Left lung (tissue), 10 donors: ENCODE measurements around the gene AK5. TPM values are rescaled to one million over a fixed set of nuclear protein-coding genes. Genes with fewer than 3 reads are reported as not detected.
"Not testable (repeated sequence)": the region's sequence is repeated elsewhere in the genome, so short reads cannot be mapped to it uniquely, and the experiment has no call there.

Experiments used
- ATAC-seq: fragments of 200-7000 bp; cut with Tn5 transposase; one replicate; pipeline ENCODE4 v1.9.1; 2020; ENCODE audit warnings: moderate library complexity
- DNase-seq, 4 donors: peaks; one replicate each; pipeline ENCODE4 v3.0.0-alpha.2; 2013 to 2020
- H3K27ac ChIP-seq, 2 donors: fragments of 200-600 bp; sonication (generic) in 1 of 2; one replicate each; pipeline versions ENCODE4 v1.5.0 to v1.8.0; 2020 to 2021
- H3K27me3 ChIP-seq, 2 donors: fragments of 200-600 bp; sonication (generic) in 1 of 2; one replicate each; pipeline versions ENCODE4 v1.5.0 to v1.8.0; 2020 to 2021
- H3K36me3 ChIP-seq, 2 donors: fragments of 200-600 bp; sonication (generic) in 1 of 2; one replicate each; pipeline versions ENCODE4 v1.5.0 to v1.8.0; 2020 to 2021
- H3K4me1 ChIP-seq, 2 donors: fragments of 200-600 bp; one replicate each; pipeline ENCODE4 v1.8.0; 2021
- H3K4me3 ChIP-seq, 2 donors: fragments of 200-600 bp; sonication (generic) in 1 of 2; one replicate each; pipeline versions ENCODE4 v1.5.0 to v1.8.0; 2020 to 2021; ENCODE audit warnings: mild to moderate bottlenecking in 1 of 2
- H3K9me3 ChIP-seq, 2 donors: fragments of 200-600 bp; sonication (generic) in 1 of 2; one replicate each; pipeline versions ENCODE4 v1.5.0 to v1.8.0; 2020 to 2021
- intact Hi-C, 2 donors: fragments of 100-400 bp; cut with DNase I; formaldehyde crosslinking; loops; one replicate each; pipeline versions ENCODE4 v1.11.2 to v1.14.2; 2022
- polyA plus RNA-seq, 6 donors: library from polyadenylated mRNA; unstranded; fragments of 120-200 nt; gene quantifications; one replicate each; pipeline ENCODE4 v1.2.1, GENCODE V29; 2013; ENCODE audit not compliant: insufficient read length in 6 of 6
- total RNA-seq, 2 donors: library from RNA; stranded (reverse); fragmentation: NEBNext Ultra II Directional; extraction: Animal tissue kit (Norgen Biotek cat#: 25700); gene quantifications; one replicate each; pipeline ENCODE4 v1.2.1, GENCODE V29; 2021
- TF ChIP-seq, protein P1 (sequence below), 2 donors: fragments of 200-600 bp; sonication (generic) in 1 of 2; IDR thresholded peaks; one replicate each; pipeline versions ENCODE4 v1.5.0 to v1.8.0; 2021; ENCODE audit warnings: antibody characterized with exemption in 2 of 2
- donor health status: DM: no; HTN: yes; CAD: no.
- donor health status: DM: no; HTN: no; CAD: no.

The AK5 gene
- total and polyA plus RNA-seq, 8 donors, result 0.29 to 1.4 (median 0.80) TPM

DNA sequence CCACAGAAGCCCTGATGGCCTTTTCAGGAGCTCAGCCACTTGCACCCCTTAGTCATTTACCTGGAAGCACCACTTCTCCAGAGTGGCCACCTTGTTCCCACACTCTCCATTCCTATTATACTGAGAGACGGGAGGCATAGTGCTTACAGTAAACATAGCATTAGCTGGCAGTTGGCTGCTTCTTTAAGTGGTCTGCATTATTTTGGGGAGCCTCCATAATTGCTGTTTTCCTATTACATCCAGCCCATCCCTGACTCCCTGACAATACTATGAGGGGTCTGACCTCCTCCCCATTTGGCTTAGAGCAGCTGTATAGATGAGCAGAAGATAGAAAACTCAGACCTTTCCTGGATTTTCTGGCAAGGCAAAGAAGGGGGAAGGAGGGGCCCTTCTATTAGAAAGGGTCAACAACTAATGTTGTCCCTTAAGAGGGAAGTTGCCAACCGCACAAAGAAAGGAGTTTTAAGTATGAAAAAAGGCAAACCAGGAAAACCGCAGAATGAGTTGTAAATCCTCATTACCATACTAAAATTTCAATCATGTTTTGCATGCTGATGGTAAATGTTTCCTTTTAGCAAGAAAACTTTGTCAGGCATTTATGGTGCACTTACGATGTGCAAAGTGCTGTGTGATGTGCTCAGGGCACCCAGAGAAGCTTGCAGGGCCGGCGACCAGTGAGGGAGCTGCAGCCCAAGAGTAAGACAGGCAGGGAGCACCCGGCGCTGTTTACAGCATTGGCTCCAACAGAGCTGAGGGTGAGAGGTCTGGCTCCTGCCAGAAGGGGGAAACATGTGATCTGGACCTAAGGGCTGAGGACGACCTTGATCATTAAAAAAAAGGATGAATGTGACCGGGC is 233.3 kb downstream of the AK5 start:
- TF ChIP-seq, protein P1, sequence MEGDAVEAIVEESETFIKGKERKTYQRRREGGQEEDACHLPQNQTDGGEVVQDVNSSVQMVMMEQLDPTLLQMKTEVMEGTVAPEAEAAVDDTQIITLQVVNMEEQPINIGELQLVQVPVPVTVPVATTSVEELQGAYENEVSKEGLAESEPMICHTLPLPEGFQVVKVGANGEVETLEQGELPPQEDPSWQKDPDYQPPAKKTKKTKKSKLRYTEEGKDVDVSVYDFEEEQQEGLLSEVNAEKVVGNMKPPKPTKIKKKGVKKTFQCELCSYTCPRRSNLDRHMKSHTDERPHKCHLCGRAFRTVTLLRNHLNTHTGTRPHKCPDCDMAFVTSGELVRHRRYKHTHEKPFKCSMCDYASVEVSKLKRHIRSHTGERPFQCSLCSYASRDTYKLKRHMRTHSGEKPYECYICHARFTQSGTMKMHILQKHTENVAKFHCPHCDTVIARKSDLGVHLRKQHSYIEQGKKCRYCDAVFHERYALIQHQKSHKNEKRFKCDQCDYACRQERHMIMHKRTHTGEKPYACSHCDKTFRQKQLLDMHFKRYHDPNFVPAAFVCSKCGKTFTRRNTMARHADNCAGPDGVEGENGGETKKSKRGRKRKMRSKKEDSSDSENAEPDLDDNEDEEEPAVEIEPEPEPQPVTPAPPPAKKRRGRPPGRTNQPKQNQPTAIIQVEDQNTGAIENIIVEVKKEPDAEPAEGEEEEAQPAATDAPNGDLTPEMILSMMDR (IDR thresholded peaks at IDR 0.05), result no peak
- intact Hi-C loops, result no loop called here
- no peak for DNase-seq
- peak; percentile 62 for ATAC-seq
- Histone ChIP-seq H3K4me3 (no peak overlapping the region), H3K36me3 (no peaks in the 10 kb centered on the region), H3K4me1 (peaks cover 0 to 9% of the 10 kb centered on the region in 2 donors), H3K9me3 (peaks cover 0 to 10% of the 10 kb centered on the region in 2 donors), H3K27me3 (no peaks in the 10 kb centered on the region), H3K27ac (no peak overlapping the region)

DNA sequence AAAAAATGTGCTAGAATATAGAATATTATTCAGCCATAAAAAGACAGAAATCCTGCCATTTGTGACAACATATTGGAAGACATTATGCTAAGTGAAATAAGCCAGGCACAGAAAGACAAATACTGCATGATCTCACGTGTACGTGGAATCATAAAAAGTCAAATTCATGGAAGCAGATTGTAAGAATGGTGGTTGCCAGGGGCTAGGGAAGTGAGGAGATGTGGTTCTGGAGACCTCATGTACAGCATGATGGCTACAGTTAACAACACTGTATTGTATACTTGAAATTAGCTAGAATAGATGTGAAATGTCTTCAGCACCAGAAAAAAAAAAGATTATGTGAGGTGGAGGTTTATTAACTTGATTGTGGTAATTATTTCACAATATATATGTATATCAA is 234.3 kb downstream of the AK5 start:
- TF ChIP-seq, protein P1 (IDR thresholded peaks at IDR 0.05), result no peak
- DNase-seq, result no peak
- Histone ChIP-seq H3K4me1 (peaks cover 0 to 9% of the 10 kb centered on the region in 2 donors), H3K4me3 (no peak overlapping the region), H3K27ac (no peak overlapping the region), H3K27me3 (no peaks in the 10 kb centered on the region), H3K36me3 (no peaks in the 10 kb centered on the region), H3K9me3 (peaks cover 0 to 10% of the 10 kb centered on the region in 2 donors)
- intact Hi-C loops, result no loop called here
- ATAC-seq, result no peak

DNA sequence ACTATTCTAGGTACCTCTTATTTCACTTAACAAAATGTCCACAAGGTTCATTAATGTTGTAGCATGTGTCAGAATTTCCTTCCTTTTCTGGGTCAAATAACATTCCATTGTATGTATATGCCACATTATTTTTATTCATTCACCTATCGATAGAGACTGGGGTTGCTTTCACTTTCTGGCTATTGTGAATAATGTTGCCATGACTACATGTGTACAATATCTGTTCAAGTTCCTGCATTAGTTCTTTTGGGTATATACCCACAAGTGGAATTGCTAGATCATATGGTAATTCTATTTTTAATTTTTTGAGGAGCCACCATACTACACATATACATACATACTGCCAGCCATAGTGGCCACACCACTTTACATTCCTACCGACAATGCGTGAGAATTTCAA is 242.2 kb downstream of the AK5 start:
- Histone ChIP-seq H3K27ac (no peak overlapping the region), H3K9me3 (peaks cover 0 to 2% of the 10 kb centered on the region in 2 donors), H3K4me3 (no peak overlapping the region), H3K4me1 (no peaks in the 10 kb centered on the region), H3K36me3 (no peaks in the 10 kb centered on the region), H3K27me3 (no peaks in the 10 kb centered on the region)
- TF ChIP-seq, protein P1 (IDR thresholded peaks at IDR 0.05), result no peak
- intact Hi-C loops, result no loop called here
- no peak for ATAC-seq
- DNase-seq, result no peak

DNA sequence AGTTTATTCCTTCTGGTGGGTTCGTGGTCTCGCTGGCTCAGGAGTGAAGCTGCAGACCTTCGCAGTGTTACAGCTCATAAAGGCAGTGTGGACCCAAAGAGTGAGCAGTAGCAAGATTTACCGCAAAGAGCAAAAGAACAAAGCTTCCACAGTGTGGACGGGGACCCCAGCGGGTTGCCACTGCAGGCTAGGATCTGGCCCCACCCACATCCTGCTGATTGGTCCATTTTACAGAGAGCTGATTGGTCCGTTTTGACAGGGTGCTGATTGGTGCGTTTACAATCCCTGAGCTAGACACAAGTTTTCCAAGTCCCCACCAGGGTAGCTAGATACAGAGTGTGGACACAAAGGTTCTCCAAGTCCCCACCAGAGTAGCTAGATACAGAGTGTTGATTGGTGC is 249.3 kb downstream of the AK5 start:
- not testable (repeated sequence) for H3K36me3 ChIP-seq, H3K4me3 ChIP-seq, H3K27me3 ChIP-seq, H3K27ac ChIP-seq, ATAC-seq, DNase-seq, H3K9me3 ChIP-seq
- peaks cover 0 to 16% of the 10 kb centered on the region in 2 donors for H3K4me1 ChIP-seq
- intact Hi-C loops, result loop anchor here in 1 of 2 donors (10.0 kb wide), 1 partner anchor 366 kb away; no protein-coding TSS in a partner anchor

DNA sequence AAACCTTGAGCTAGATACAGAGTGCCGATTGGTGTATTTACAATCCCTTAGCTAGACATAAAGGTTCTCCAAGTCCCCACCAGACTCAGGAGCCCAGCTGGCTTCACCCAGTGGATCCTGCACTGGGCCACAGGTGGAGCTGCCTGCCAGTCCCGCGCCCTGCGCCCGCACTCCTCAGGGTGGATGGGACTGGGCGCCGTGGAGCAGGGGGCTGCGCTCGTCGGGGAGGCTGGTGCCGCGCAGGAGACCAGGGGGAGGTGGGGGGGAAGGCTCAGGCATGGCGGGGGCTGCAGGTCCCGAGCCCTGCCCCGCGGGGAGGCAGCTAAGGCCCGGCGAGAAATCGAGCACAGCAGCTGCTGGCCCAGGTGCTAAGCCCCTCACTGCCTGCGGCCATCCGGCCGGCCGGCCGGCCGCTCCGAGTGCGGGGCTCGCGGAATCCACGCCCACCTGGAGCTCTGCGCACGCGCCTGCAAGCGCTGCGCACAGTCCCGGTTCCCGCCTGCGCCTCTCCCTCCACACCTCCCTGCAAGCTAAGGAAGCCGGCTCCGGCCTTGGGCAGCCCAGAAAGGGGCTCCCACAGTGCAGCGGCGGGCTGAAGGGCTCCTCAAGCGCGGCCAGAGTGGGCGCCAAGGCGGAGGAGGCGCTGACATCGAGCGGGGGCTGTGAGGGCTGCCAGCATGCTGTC is 249.9 kb downstream of the AK5 start:
- peak in 1 of 4 donors; percentile 73 for DNase-seq
- H3K36me3 ChIP-seq, H3K4me3 ChIP-seq, H3K9me3 ChIP-seq, ATAC-seq, H3K27ac ChIP-seq, H3K27me3 ChIP-seq: not testable (repeated sequence)
- H3K4me1 ChIP-seq, result peaks cover 0 to 16% of the 10 kb centered on the region in 2 donors
- intact Hi-C loops, result loop anchor here in 1 of 2 donors (10.0 kb wide), 1 partner anchor 367 kb away; no protein-coding TSS in a partner anchor

DNA sequence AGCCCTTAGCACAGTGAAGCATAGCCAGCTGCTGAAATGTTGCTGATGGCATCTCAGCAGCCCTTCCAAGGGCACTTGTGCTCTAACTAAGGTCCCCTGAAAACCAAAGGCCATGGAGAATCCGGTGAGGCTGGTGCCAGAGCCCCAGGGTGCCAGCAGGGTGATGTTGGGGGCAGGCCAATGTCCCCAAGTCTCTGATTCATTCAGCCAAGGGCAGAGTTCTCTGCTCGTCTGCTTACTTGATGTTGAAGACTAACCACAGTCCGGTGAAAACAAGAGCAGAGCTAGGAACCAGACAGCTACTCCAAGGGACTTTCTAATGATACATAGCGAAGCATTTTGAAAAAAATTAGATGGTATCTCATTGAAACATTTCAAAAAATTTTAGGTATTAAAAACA is 250.8 kb downstream of the AK5 start:
- intact Hi-C loops, result loop anchor here in 1 of 2 donors (10.0 kb wide), 1 partner anchor 368 kb away; no protein-coding TSS in a partner anchor
- ATAC-seq (no peak), DNase-seq (no peak)
- Histone ChIP-seq H3K4me1 (peaks cover 0 to 16% of the 10 kb centered on the region in 2 donors), H3K36me3 (no peaks in the 10 kb centered on the region), H3K27ac (no peak overlapping the region), H3K9me3 (peaks cover 0 to 3% of the 10 kb centered on the region in 2 donors), H3K4me3 (no peak overlapping the region), H3K27me3 (no peaks in the 10 kb centered on the region)
- TF ChIP-seq, protein P1 (IDR thresholded peaks at IDR 0.05), result no peak
